Stimulated activated CD8-positive, alpha-beta memory T cell treated with anti-CD3 and anti-CD28 coated beads, Interleukin-12 subunit alpha, Interleukin-12 subunit beta, amount 100 ng/mL, for 24 hours (primary cell): ENCODE measurements around the gene CXXC5.

ENCODE experiments used
- DNase-seq: peaks from one replicate; pipeline ENCODE4 v3.0.0-alpha.2; 2020; ENCODE audit errors: extremely low read depth

The CXXC5 gene

GRCh38 chr5:139680368-139681111 lies 32.4 kb downstream of the CXXC5 start:
- DNase-seq: no peak

GRCh38 chr5:139681112-139681458 lies 32.9 kb downstream of the CXXC5 start:
- no peak for DNase-seq

- DNase-seq: no peak
Measured at GRCh38 chr5:139681466-139681865, 33.3 kb downstream of the CXXC5 start.

- DNase-seq: no peak
Measured at GRCh38 chr5:139682016-139682975, 34.1 kb downstream of the CXXC5 start.

- no peak for DNase-seq
Measured at GRCh38 chr5:139683295-139684271, 35.4 kb downstream of the CXXC5 start.

GRCh38 chr5:139684350-139684880 lies 36.3 kb downstream of the CXXC5 start:
- DNase-seq: no peak

- DNase-seq: no peak
Measured at GRCh38 chr5:139684881-139685749, 37.0 kb downstream of the CXXC5 start.

GRCh38 chr5:139685886-139686285 lies 37.7 kb downstream of the CXXC5 start:
- DNase-seq: no peak

GRCh38 chr5:139686356-139686705 lies 38.2 kb downstream of the CXXC5 start:
- DNase-seq: no peak

GRCh38 chr5:139686706-139687441 lies 38.7 kb downstream of the CXXC5 start:
- no peak for DNase-seq

GRCh38 chr5:139687656-139688055 lies 39.5 kb downstream of the CXXC5 start:
- DNase-seq: no peak

- no peak for DNase-seq
Measured at GRCh38 chr5:139688088-139688702, 40.0 kb downstream of the CXXC5 start.

- DNase-seq: no peak
Measured at GRCh38 chr5:139688751-139689372, 40.7 kb downstream of the CXXC5 start.

GRCh38 chr5:139689631-139690063 lies 41.5 kb downstream of the CXXC5 start:
- DNase-seq: no peak

- DNase-seq: no peak
Measured at GRCh38 chr5:139690064-139690802, 42.1 kb downstream of the CXXC5 start.

- no peak for DNase-seq
Measured at GRCh38 chr5:139690803-139691629, 42.9 kb downstream of the CXXC5 start.

GRCh38 chr5:139692148-139692547 lies 44.0 kb downstream of the CXXC5 start:
- no peak for DNase-seq
